Astrocyte of the spinal cord (primary cell): Measurements from ENCODE around the gene ICAM1.
A peak's percentile ranks its signal among the peaks of the same experiment; 100 is the strongest.

Experiments
- DNase-seq: peaks from one replicate; pipeline ENCODE4 v3.0.0; 2011; ENCODE audit warnings: low read depth, low spot score
- H3K4me3 ChIP-seq: 2 replicates; pipeline ENCODE4 v1.5.1; 2011; ENCODE audit warnings: low read depth, mild to moderate bottlenecking, low read length, moderate library complexity
- in situ Hi-C: cut with HindIII; loops from 2 replicates; pipeline ENCODE4 v1.10.0; 2017; ENCODE audit warnings: low sequenced_read_pairs
- TF ChIP-seq, protein P1 (sequence below): IDR thresholded peaks from 2 replicates; pipeline ENCODE4 v1.5.1; 2012; ENCODE audit warnings: low read depth, mild to moderate bottlenecking, low read length, inconsistent platforms

ICAM1 gene

GRCh38 chr19:10227026-10227971 lies 43.6 kb upstream of the ICAM1 start:
- no peak overlapping the region for H3K4me3 ChIP-seq
- TF ChIP-seq, protein P1, sequence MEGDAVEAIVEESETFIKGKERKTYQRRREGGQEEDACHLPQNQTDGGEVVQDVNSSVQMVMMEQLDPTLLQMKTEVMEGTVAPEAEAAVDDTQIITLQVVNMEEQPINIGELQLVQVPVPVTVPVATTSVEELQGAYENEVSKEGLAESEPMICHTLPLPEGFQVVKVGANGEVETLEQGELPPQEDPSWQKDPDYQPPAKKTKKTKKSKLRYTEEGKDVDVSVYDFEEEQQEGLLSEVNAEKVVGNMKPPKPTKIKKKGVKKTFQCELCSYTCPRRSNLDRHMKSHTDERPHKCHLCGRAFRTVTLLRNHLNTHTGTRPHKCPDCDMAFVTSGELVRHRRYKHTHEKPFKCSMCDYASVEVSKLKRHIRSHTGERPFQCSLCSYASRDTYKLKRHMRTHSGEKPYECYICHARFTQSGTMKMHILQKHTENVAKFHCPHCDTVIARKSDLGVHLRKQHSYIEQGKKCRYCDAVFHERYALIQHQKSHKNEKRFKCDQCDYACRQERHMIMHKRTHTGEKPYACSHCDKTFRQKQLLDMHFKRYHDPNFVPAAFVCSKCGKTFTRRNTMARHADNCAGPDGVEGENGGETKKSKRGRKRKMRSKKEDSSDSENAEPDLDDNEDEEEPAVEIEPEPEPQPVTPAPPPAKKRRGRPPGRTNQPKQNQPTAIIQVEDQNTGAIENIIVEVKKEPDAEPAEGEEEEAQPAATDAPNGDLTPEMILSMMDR, result peak; percentile 6
- no peak for DNase-seq
- in situ Hi-C loops, result no loop called here

- DNase-seq, result no peak
- TF ChIP-seq, protein P1, result no peak
- no peak overlapping the region for H3K4me3 ChIP-seq
- in situ Hi-C loops, result no loop called here
Measured at GRCh38 chr19:10228393-10228792, 42.5 kb upstream of the ICAM1 start.

DNA sequence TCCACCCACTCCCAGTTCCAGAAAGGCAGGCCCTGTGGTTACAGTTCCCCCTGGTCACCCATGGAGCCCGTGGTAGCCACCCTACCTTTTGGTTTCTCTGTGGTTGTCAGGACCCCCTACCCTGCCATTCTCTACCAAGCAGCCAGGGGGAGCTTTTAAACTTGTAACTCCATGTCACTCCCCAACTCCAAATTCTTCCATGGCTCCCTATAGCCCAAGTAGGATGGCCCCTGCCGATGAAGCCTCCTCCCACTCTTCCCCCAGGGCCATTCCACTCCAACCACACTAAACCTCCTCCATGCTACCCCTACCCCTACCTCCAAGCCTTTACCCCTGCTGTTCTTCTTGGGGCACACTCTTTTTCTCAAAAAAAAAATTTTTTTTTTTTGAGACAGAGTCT lies 42.0 kb upstream of the ICAM1 start:
- H3K4me3 ChIP-seq, result no peak overlapping the region
- no peak for DNase-seq
- TF ChIP-seq, protein P1, result peak; percentile 54
- in situ Hi-C loops, result no loop called here

GRCh38 chr19:10230173-10230860 lies 40.6 kb upstream of the ICAM1 start:
- in situ Hi-C loops, result no loop called here
- TF ChIP-seq, protein P1, result no peak
- peak overlapping the region; percentile 74 for H3K4me3 ChIP-seq
- no peak for DNase-seq

DNA sequence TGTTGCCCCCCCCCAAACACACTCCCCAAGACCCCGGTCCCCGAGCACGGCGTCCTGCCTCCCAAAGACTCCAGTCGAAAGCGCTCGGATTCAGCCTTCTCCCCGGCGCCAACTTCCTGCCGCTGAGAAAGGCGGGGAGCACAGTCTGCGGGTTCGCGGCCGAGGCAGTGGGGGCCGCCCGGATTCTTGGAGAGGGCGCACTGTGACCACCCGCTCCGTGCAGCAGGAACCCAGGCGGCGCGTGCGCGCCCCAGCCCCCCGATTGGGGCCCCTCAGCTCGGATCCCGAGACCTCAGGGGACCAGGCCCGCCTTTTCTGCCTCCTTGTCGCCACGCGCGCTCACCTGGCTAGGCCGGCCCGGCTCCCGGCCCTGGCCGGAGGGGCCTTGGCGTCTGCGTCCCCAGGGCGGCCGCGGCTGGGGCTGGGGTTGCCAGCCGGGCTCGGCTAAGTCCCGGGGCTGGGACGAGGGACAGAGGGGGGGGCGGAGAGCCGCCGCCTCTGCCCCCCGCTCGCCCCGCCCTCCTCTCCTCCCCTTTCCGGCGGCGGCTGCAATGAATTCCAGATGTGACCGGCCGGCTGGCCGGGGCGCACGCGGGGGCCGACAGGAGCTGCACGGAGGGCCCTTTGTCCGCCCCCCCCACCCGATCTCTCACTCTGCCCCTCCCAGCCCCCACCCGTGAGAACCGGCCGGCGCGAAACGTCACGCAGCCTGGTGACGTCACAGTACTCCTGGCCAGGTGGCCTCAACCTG lies 39.9 kb upstream of the ICAM1 start, which contains the start of gene S1PR2:
Gene S1PR2 (minus strand): TSS at position 471 of the 751 bp plus-strand sequence. CDS start 6,426 bp downstream, outside the sequence.
- TF ChIP-seq, protein P1, result no peak
- in situ Hi-C loops, result no loop called here
- H3K4me3 ChIP-seq, result peak within 1 kb of the TSS; percentile 74
- peak; percentile 55 for DNase-seq

- DNase-seq, result no peak
- TF ChIP-seq, protein P1, result no peak
- peak overlapping the region; percentile 74 for H3K4me3 ChIP-seq
- in situ Hi-C loops, result no loop called here
Measured at GRCh38 chr19:10231612-10232228, 39.2 kb upstream of the ICAM1 start.
